IMR-90 (cell line): ENCODE measurements around the gene NUDCD3. TPM values are rescaled to one million over a fixed set of nuclear protein-coding genes. Genes with fewer than 3 reads are reported as not detected.

Source experiments
- ATAC-seq: fragments of 200-7000 bp; cut with Tn5 transposase; 2 replicates; pipeline ENCODE4 v1.9.1; 2020; ENCODE audit warnings: low read depth, mild to moderate bottlenecking, moderate library complexity
- BruUV-seq: library from RNA; stranded (reverse); fragments of 400-500 nt; replicated peaks from 2 replicates; lab custom pipeline; 2021; lab: Mats Ljungman, UMichigan
- CTCF ChIA-PET: fragments of 300-600 bp; formaldehyde crosslinking; extraction: SDS; loops from one replicate; lab custom pipeline; 2021; ENCODE audit warnings: antibody characterized with exemption; lab: Yijun Ruan, JAX
- POLR2A ChIA-PET: fragments of 300-600 bp; sonication (Branson Sonifier 250); formaldehyde crosslinking; loops from one replicate; lab custom pipeline; 2022; ENCODE audit warnings: antibody characterized with exemption; ENCODE audit not compliant: unreplicated experiment; lab: Charles Lee
- DNase-seq: peaks from one replicate; pipeline ENCODE4 v3.0.0; 2013
- H2AFZ ChIP-seq: replicated peaks from 2 replicates; pipeline ENCODE3; 2013; ENCODE audit warnings: low read length, mild to moderate bottlenecking; ENCODE audit not compliant: poor library complexity
- H2AK5ac ChIP-seq: 2 replicates; pipeline ENCODE4 v1.6.1; 2013; ENCODE audit warnings: low read depth, low read length, inconsistent platforms
- H2AK9ac ChIP-seq: replicated peaks from 2 replicates; pipeline ENCODE3; 2013; ENCODE audit warnings: mild to moderate bottlenecking, low read depth, low read length, moderate library complexity; ENCODE audit not compliant: poor library complexity
- H2BK120ac ChIP-seq: 2 replicates; pipeline ENCODE4 v1.6.1; 2013; ENCODE audit warnings: low read depth, low read length, inconsistent platforms
- H2BK15ac ChIP-seq: 3 replicates; pipeline ENCODE4 v1.6.1; 2013; ENCODE audit warnings: low read depth, low read length, inconsistent platforms
- H2BK20ac ChIP-seq: 2 replicates; pipeline ENCODE4 v1.6.1; 2013; ENCODE audit warnings: low read depth, mild to moderate bottlenecking, inconsistent platforms, low read length, moderate library complexity
- H2BK5ac ChIP-seq: 2 replicates; pipeline ENCODE4 v1.6.1; 2013; ENCODE audit warnings: mild to moderate bottlenecking, low read depth, low read length, inconsistent platforms; ENCODE audit not compliant: poor library complexity, severe bottlenecking
- H3K14ac ChIP-seq: replicated peaks from 2 replicates; pipeline ENCODE4 v1.6.1; 2013; ENCODE audit warnings: low read depth, low read length, inconsistent platforms
- H3K18ac ChIP-seq: 2 replicates; pipeline ENCODE4 v1.6.1; 2013; ENCODE audit warnings: low read depth, low read length, control low read depth
- H3K23ac ChIP-seq: 2 replicates; pipeline ENCODE4 v1.6.1; 2013; ENCODE audit warnings: low read depth, low read length, inconsistent platforms
- H3K27ac ChIP-seq: 2 replicates; pipeline ENCODE4 v1.5.1; 2013; ENCODE audit warnings: mild to moderate bottlenecking, control low read depth, low read length; ENCODE audit not compliant: insufficient read depth
- H3K27me3 ChIP-seq: 2 replicates; pipeline ENCODE4 v1.6.1; 2013; ENCODE audit warnings: low read length; ENCODE audit not compliant: control insufficient read depth, insufficient read depth
- H3K36me3 ChIP-seq: 2 replicates; pipeline ENCODE4 v1.6.1; 2013; ENCODE audit warnings: low read length, mixed read lengths; ENCODE audit not compliant: control insufficient read depth, insufficient read depth
- H3K4ac ChIP-seq: 2 replicates; pipeline ENCODE4 v1.6.1; 2013; ENCODE audit warnings: low read depth, low read length, inconsistent platforms
- H3K4me1 ChIP-seq: 2 replicates; pipeline ENCODE4 v1.6.1; 2013; ENCODE audit warnings: low read length, mixed read lengths; ENCODE audit not compliant: control insufficient read depth, insufficient read depth
- H3K4me2 ChIP-seq: 2 replicates; pipeline ENCODE4 v1.6.1; 2013; ENCODE audit warnings: low read depth, mild to moderate bottlenecking, control low read depth, low read length, moderate library complexity
- H3K4me3 ChIP-seq: 2 replicates; pipeline ENCODE4 v1.5.1; 2013; ENCODE audit warnings: low read depth, mild to moderate bottlenecking, control low read depth, low read length, moderate library complexity; ENCODE audit not compliant: insufficient read depth
- H3K56ac ChIP-seq: 2 replicates; pipeline ENCODE4 v1.6.1; 2013; ENCODE audit warnings: low read length, inconsistent platforms; ENCODE audit not compliant: insufficient read depth; ENCODE audit errors: extremely low read depth
- H3K79me1 ChIP-seq, 2 experiments: 2 replicates each; pipeline ENCODE4 v1.6.1; 2013; ENCODE audit warnings: low read length in 2 of 2, inconsistent platforms in 1 of 2, low read depth in 1 of 2
- H3K9ac ChIP-seq: 2 replicates; pipeline ENCODE4 v1.6.1; 2013; ENCODE audit warnings: low read depth, low read length, control low read depth
- H3K9me1 ChIP-seq: 2 replicates; pipeline ENCODE4 v1.6.1; 2013; ENCODE audit warnings: low read length, inconsistent platforms; ENCODE audit not compliant: insufficient read depth
- H3K9me3 ChIP-seq: 2 replicates; pipeline ENCODE4 v1.6.1; 2013; ENCODE audit warnings: low read length; ENCODE audit not compliant: control insufficient read depth, insufficient read depth
- H4K20me1 ChIP-seq: 2 replicates; pipeline ENCODE4 v1.6.1; 2013; ENCODE audit warnings: low read length, inconsistent platforms; ENCODE audit not compliant: insufficient read depth
- H4K5ac ChIP-seq: 2 replicates; pipeline ENCODE4 v1.6.1; 2013; ENCODE audit warnings: mild to moderate bottlenecking, low read depth, low read length, control low read depth
- H4K8ac ChIP-seq, 2 experiments: 2 replicates each; pipeline ENCODE4 v1.6.1; 2013; ENCODE audit warnings: low read depth in 2 of 2, low read length in 2 of 2, control low read depth in 1 of 2, inconsistent platforms in 1 of 2
- H4K91ac ChIP-seq: 2 replicates; pipeline ENCODE4 v1.6.1; 2013; ENCODE audit warnings: low read depth, low read length, inconsistent platforms; ENCODE audit not compliant: insufficient read depth
- BHLHE40 ChIP-seq: fragments of 150-350 bp; IDR thresholded peaks from 2 replicates; pipeline ENCODE4 v1.6.1; 2016; ENCODE audit warnings: mild to moderate bottlenecking, low read depth, low read length
- CEBPB ChIP-seq: IDR thresholded peaks from 2 replicates; pipeline ENCODE4 v1.6.1; 2012; ENCODE audit warnings: low read depth, low read length, improper control_type of control experiment
- CHD1 ChIP-seq: IDR thresholded peaks from 2 replicates; pipeline ENCODE4 v1.6.1; 2012; ENCODE audit warnings: low read depth, low read length, improper control_type of control experiment
- MAZ ChIP-seq: IDR thresholded peaks from 2 replicates; pipeline ENCODE4 v1.6.1; 2012; ENCODE audit warnings: low read depth, mild to moderate bottlenecking, low read length, improper control_type of control experiment, moderate library complexity, borderline replicate concordance
- MXI1 ChIP-seq: IDR thresholded peaks from 2 replicates; pipeline ENCODE4 v1.6.1; 2012; ENCODE audit warnings: low read depth, mild to moderate bottlenecking, low read length, moderate library complexity, borderline replicate concordance
- NFE2L2 ChIP-seq: fragments of 150-350 bp; IDR thresholded peaks from 2 replicates; pipeline ENCODE4 v1.6.1; 2016; ENCODE audit warnings: low read depth, mild to moderate bottlenecking, low read length
- POLR2A ChIP-seq: IDR thresholded peaks from 2 replicates; pipeline ENCODE4 v1.6.1; 2012; ENCODE audit warnings: mild to moderate bottlenecking, low read depth, low read length
- RFX5 ChIP-seq: IDR thresholded peaks from 2 replicates; pipeline ENCODE4 v1.8.0; 2012; ENCODE audit warnings: low read depth, mild to moderate bottlenecking, low read length, moderate library complexity
- SMC3 ChIP-seq: fragments of 150-350 bp; IDR thresholded peaks from 2 replicates; pipeline ENCODE4 v1.6.1; 2016; ENCODE audit warnings: low read depth, mild to moderate bottlenecking, antibody characterized with exemption, low read length, moderate library complexity
- WGBS, 2 experiments: methylation state at CpG; one replicate each; pipeline versions ENCODE4 v1.1.5 to v1.1.7; 2013; ENCODE audit warnings: missing lambda C conversion rate in 2 of 2; ENCODE audit not compliant: insufficient read length in 1 of 2; ENCODE audit errors: extremely low coverage in 2 of 2; 5-methylcytosine and 5-hydroxymethylcytosine counted together
- dilution Hi-C: fragments of 300-500 bp; cut with HindIII; formaldehyde crosslinking; loops from one replicate; pipeline ENCODE4 v1.14.3; 2018; ENCODE audit warnings: low sequenced_read_pairs; ENCODE audit not compliant: unreplicated experiment
- in situ Hi-C: fragments of 300-500 bp; cut with MboI; formaldehyde crosslinking; loops from 3 replicates; pipeline ENCODE4 v1.14.3; 2019; ENCODE audit warnings: low sequenced_read_pairs, inconsistent platforms, mixed read lengths
- intact Hi-C: fragments of 100-400 bp; cut with micrococcal nuclease; formaldehyde crosslinking; loops from 2 replicates; pipeline ENCODE4 v1.10.0; 2022
- polyA plus RNA-seq, 3 experiments: library from polyadenylated mRNA; depleted of rRNA; stranded (reverse); fragments of >200 nt; gene quantifications; 2 replicates each; pipeline ENCODE4 v1.2.3, GENCODE V29; 2012; ENCODE audit warnings: low replicate concordance in 1 of 3
- total RNA-seq: library from RNA; depleted of rRNA; stranded (reverse); fragments of >200 nt; gene quantifications from 2 replicates; pipeline ENCODE4 v1.2.3, GENCODE V29; 2012

Gene NUDCD3
- total and polyA plus RNA-seq, 2 of the 4 experiments (the other 2 are of a cell fraction) = 49.5 to 76.0 TPM

- no peak for TF ChIP-seq SMC3
Measured at GRCh38 chr7:44374007-44374763, 116.3 kb downstream of the NUDCD3 start (continued).

DNA sequence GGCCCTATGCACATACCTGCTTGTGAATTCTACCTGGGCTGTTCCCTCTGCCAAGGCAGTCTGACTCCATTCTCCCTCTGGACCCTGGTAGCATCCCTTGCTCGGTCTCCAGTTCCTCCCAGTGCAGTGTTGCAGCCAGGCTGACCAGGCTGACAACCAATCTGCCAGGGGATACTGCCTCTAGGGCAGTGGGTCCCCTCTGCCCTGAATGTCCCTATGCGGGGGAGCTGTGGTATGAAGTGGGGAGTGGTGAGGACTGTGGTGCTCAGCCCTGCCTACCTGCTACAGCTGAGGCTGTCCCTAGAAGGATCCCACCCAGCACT is 117.1 kb downstream of the NUDCD3 start:
- Histone ChIP-seq H2BK5ac (no peak overlapping the region), H3K4ac (0 out of 2 replicates have a peak overlapping the region, but pooled peaks have one; percentile 16), H3K18ac (no peak overlapping the region), H4K5ac (no peak overlapping the region), H4K8ac (no peak overlapping the region), H3K4me1 (peaks cover 5% of the 10 kb centered on the region), H4K20me1 (no peaks in the 10 kb centered on the region), H3K9me3 (no peaks in the 10 kb centered on the region), H3K4me2 (no peak overlapping the region), H3K27ac (no peak overlapping the region), H2AFZ (peak overlapping the region; percentile 64), H3K23ac (no peak overlapping the region), H3K56ac (no peak overlapping the region), H3K79me1 (no peaks in the 10 kb centered on the region; a peak in 1 of 4 replicates), H2BK15ac (peak overlapping the region; percentile 82; the same call in 2 of the 3 replicates), H3K9ac (no peak overlapping the region), H3K9me1 (peaks cover 23% of the 10 kb centered on the region), H4K91ac (peak overlapping the region; percentile 10; the same call in 1 of the 2 replicates), H3K27me3 (no peaks in the 10 kb centered on the region), H2AK9ac (peak overlapping the region; percentile 33), H3K36me3 (no peaks in the 10 kb centered on the region), H2BK120ac (no peak overlapping the region), H2BK20ac (no peak overlapping the region), H3K14ac (peak overlapping the region; percentile 35; the same call in 1 of the 2 replicates), H2AK5ac (0 out of 2 replicates have a peak overlapping the region, but pooled peaks have one; percentile 51), H3K4me3 (no peak overlapping the region)
- dilution Hi-C loops = no loop called here
- DNase-seq (no peak), ATAC-seq (no peak)
- in situ Hi-C loops = no loop called here
- ChIA-PET POLR2A (no interaction called here), CTCF (no interaction called here)
- intact Hi-C loops = no loop called here
- TF ChIP-seq BHLHE40 = no peak
- no peak for TF ChIP-seq MAZ
- TF ChIP-seq MXI1 = no peak
- TF ChIP-seq CEBPB = no peak
- no peak for TF ChIP-seq RFX5
- TF ChIP-seq CHD1 = no peak
- TF ChIP-seq POLR2A = no peak
- no peak for TF ChIP-seq NFE2L2
- no TSS peak for BruUV-seq
- WGBS, 2 experiments = 91% methylated on average over 1 of the region's 2 CpGs; no CpG with 5 or more reads in 1 of the 2 experiments
